Measurements from ENCODE around the gene APLF.

GRCh38 chr2:68574202-68574791 is 106.9 kb downstream of the APLF start:
- TF ChIP-seq, protein P1, sequence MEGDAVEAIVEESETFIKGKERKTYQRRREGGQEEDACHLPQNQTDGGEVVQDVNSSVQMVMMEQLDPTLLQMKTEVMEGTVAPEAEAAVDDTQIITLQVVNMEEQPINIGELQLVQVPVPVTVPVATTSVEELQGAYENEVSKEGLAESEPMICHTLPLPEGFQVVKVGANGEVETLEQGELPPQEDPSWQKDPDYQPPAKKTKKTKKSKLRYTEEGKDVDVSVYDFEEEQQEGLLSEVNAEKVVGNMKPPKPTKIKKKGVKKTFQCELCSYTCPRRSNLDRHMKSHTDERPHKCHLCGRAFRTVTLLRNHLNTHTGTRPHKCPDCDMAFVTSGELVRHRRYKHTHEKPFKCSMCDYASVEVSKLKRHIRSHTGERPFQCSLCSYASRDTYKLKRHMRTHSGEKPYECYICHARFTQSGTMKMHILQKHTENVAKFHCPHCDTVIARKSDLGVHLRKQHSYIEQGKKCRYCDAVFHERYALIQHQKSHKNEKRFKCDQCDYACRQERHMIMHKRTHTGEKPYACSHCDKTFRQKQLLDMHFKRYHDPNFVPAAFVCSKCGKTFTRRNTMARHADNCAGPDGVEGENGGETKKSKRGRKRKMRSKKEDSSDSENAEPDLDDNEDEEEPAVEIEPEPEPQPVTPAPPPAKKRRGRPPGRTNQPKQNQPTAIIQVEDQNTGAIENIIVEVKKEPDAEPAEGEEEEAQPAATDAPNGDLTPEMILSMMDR (IDR thresholded peaks at IDR 0.05; ENCODE audit: insufficient read depth, low read depth, low read length): no peak
- no peak for TF ChIP-seq EZH2 (IDR thresholded peaks at IDR 0.05; ENCODE audit: insufficient read depth, low read length)
